ENCODE data around the gene YEATS4.

Gene YEATS4

GRCh38 chr12:69334158-69334557, 25.4 kb upstream of the YEATS4 start:
- no peak for TF ChIP-seq CTCF (IDR thresholded peaks at IDR 0.05; ENCODE audit: control insufficient read depth, insufficient read depth, low read depth, low read length, missing control alignments)

DNA sequence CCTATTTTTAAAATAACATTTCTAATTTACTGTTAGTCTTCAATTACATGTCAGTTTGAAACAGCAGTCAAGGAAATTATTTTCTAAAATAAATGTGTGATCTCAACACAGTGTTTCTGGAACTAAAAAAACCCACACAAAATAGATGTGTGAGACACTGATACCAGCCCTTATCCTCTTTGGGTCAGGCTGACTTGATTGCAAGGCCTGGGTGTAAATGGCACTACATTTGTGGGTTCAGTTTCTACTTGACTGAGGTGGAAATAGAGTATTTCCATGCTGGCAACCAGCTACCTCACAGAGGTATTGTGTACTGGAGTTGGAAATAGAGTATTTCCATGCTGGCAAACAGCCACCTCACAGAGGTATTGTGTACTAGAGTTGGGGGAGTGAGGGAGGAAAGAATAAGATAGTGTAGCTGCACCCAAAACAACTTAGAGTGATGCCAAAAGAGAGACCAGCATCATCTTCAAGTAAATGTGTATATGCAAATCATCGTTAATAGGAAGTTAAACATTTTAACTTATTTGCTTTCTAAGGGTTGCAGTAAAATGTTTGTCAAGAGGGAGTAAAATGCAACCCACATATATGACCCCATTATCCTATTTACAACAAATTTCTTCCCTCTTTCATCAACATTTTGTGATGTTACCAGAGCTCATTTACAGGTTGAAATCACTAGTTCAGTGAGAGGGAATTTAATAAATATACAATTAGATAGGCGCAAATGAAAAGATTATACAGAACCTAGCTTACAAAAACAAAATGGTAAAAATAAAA, 22.0 kb upstream of the YEATS4 start:
- DNase-seq (ENCODE audit: low read depth), result no peak
- no peak for TF ChIP-seq CTCF (IDR thresholded peaks at IDR 0.05; ENCODE audit: control insufficient read depth, insufficient read depth, low read depth, low read length, missing control alignments)
- no peak overlapping the region for H3K4me3 ChIP-seq (ENCODE audit: control insufficient read depth, low read depth, low read length)

More at GRCh38 chr12:69334158-69334557, 25.4 kb upstream of the YEATS4 start:
- H3K4me3 ChIP-seq (ENCODE audit: control insufficient read depth, low read depth, low read length), result no peak overlapping the region
- no peak for DNase-seq (ENCODE audit: low read depth)

GRCh38 chr12:69338120-69338859, 21.3 kb upstream of the YEATS4 start:
- no peak overlapping the region for H3K4me3 ChIP-seq (ENCODE audit: control insufficient read depth, low read depth, low read length)
- DNase-seq (ENCODE audit: low read depth), result no peak
- no peak for TF ChIP-seq CTCF (IDR thresholded peaks at IDR 0.05; ENCODE audit: control insufficient read depth, insufficient read depth, low read depth, low read length, missing control alignments)

DNA sequence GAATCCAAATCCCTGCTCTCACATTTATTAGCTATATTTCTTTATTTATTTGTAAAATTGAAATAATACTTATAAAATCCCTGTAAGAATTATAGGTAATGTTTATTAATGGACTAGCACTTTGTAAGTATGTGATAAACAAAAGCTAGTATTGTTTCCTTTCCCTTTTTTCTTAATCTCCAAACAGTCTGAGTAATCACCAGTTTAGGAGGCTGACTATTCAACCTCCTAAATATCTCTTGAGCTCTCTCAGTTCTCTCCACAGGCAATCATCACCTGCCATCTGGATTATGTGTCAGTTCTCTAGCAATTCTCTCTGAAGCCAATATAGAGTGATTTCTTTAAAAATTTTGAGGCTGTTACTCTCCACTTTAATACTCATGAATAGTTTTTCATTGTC, 20.6 kb upstream of the YEATS4 start:
- TF ChIP-seq CTCF (IDR thresholded peaks at IDR 0.05; ENCODE audit: control insufficient read depth, insufficient read depth, low read depth, low read length, missing control alignments), result no peak
- H3K4me3 ChIP-seq (ENCODE audit: control insufficient read depth, low read depth, low read length), result no peak overlapping the region
- DNase-seq (ENCODE audit: low read depth), result no peak

DNA sequence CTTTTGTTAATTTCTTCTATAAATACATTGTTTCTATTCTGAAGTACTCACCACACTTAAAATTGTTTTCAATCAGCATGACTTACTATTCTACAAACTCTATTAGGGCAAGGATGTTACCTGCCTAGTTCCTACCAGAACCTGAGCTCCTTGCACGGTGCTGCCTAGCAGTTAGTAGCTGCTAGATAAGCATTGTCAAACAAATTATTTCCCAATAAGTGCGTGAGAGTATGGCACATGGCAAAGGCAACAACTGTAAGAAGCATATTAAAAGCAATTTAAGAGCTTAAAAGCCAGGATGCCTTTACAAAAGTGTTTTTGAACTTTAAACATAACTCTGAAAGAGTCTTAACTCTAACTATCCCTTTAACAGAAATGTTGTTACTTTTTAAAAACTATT, 19.5 kb upstream of the YEATS4 start:
- no peak overlapping the region for H3K4me3 ChIP-seq (ENCODE audit: control insufficient read depth, low read depth, low read length)
- no peak for TF ChIP-seq CTCF (IDR thresholded peaks at IDR 0.05; ENCODE audit: control insufficient read depth, insufficient read depth, low read depth, low read length, missing control alignments)
- DNase-seq (ENCODE audit: low read depth), result no peak

DNA sequence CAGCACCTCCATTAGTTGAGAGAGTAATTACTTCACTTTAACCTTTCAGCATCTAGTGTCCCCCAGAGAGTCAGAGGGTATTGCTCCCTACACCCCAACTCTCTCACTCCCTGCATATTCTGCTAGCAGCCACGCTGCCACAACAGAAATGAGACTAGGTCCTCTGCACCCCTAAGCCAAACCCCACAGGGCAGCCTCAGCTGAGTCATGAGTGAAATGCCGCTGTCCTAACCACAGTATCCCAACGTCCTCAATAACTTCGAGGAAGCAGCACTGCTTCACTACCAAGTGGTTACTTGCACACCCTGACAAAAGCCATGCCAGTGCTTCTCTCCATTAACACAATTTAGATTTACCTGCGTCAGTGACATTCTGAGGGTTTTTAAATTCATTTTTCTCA, 18.2 kb upstream of the YEATS4 start:
- H3K4me3 ChIP-seq (ENCODE audit: control insufficient read depth, low read depth, low read length), result no peak overlapping the region
- no peak for TF ChIP-seq CTCF (IDR thresholded peaks at IDR 0.05; ENCODE audit: control insufficient read depth, insufficient read depth, low read depth, low read length, missing control alignments)
- no peak for DNase-seq (ENCODE audit: low read depth)

Data from AG09309 (cell line).